Muscle layer of duodenum (tissue), 2 donors: ENCODE measurements around the gene FAM161A.
"Not testable (repeated sequence)": the region's sequence is repeated elsewhere in the genome, so short reads cannot be mapped to it uniquely, and the experiment has no call there.

Source experiments
- H3K27ac ChIP-seq: one replicate; pipeline ENCODE4 v1.7.0; 2013; ENCODE audit warnings: mild to moderate bottlenecking, low read length
- H3K27me3 ChIP-seq: one replicate; pipeline ENCODE4 v1.7.0; 2013; ENCODE audit warnings: low read depth, mild to moderate bottlenecking, control low read depth, low read length
- H3K36me3 ChIP-seq, 2 donors: one replicate each; pipeline ENCODE4 v1.7.0; 2013; ENCODE audit warnings: low read length in 2 of 2, control low read depth in 1 of 2, mild to moderate bottlenecking in 1 of 2; ENCODE audit not compliant: insufficient read depth in 2 of 2, control insufficient read depth in 1 of 2
- H3K4me1 ChIP-seq, 2 donors: one replicate each; pipeline ENCODE4 v1.7.0; 2013; ENCODE audit warnings: low read length in 2 of 2, mild to moderate bottlenecking in 2 of 2, control low read depth in 1 of 2, moderate library complexity in 1 of 2; ENCODE audit not compliant: insufficient read depth in 2 of 2, control insufficient read depth in 1 of 2
- H3K4me3 ChIP-seq, 2 donors: one replicate each; pipeline ENCODE4 v1.7.0; 2013; ENCODE audit warnings: low read length in 2 of 2, low read depth in 1 of 2, mild to moderate bottlenecking in 1 of 2
- H3K9me3 ChIP-seq, 2 donors: one replicate each; pipeline ENCODE4 v1.7.0; 2013; ENCODE audit warnings: low read length in 2 of 2, control low read depth in 1 of 2, mild to moderate bottlenecking in 1 of 2; ENCODE audit not compliant: control insufficient read depth in 1 of 2
- donor health status: healthy.

Gene FAM161A, protein sequence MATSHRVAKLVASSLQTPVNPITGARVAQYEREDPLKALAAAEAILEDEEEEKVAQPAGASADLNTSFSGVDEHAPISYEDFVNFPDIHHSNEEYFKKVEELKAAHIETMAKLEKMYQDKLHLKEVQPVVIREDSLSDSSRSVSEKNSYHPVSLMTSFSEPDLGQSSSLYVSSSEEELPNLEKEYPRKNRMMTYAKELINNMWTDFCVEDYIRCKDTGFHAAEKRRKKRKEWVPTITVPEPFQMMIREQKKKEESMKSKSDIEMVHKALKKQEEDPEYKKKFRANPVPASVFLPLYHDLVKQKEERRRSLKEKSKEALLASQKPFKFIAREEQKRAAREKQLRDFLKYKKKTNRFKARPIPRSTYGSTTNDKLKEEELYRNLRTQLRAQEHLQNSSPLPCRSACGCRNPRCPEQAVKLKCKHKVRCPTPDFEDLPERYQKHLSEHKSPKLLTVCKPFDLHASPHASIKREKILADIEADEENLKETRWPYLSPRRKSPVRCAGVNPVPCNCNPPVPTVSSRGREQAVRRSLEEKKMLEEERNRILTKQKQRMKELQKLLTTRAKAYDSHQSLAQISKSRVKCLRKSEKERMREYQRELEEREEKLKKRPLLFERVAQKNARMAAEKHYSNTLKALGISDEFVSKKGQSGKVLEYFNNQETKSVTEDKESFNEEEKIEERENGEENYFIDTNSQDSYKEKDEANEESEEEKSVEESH

DNA sequence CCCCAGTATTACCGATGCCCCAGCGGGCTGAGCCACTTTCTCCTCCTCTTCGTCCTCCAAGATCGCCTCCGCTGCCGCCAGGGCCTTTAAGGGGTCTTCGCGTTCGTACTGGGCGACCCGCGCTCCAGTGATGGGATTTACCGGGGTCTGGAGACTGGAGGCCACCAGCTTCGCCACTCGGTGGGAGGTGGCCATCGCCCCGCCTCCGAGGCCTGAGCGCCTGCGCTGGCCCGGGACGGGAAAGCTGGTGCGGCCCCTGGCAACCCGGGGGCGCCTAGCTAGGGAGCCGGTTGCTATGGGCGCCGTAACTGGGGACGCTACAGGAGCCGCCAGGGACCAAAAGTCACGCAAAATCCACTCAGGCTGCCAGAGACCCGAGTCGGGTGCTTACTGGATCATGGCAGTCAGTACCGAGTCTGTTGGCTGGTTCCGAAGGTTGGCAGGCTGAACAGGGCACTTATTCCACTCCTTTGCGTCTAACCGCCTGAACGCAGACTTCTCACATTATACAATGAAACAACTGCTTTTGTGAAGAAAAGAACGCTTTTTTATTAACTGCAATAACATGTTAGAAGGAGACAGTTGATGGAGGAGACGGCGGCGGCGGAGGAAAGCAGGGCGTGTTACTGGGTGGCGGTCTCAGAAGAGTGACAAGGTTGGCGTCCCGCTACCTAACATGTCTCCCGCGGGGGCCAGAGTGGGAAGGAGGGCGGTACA is at the start of gene FAM161A:
TSS of gene FAM161A (minus strand) at position 214 of the 717 bp plus-strand sequence. CDS start at position 195, 19 bp downstream.
- peaks cover 5% of the 10 kb centered on the region in 2 donors for H3K4me1 ChIP-seq
- no peaks in the 10 kb centered on the region for H3K9me3 ChIP-seq
- H3K36me3 ChIP-seq, result no peaks in the 10 kb centered on the region
- H3K27me3 ChIP-seq, result no peaks in the 10 kb centered on the region
- peak within 1 kb of the TSS; percentile 60 for H3K27ac ChIP-seq
- H3K4me3 ChIP-seq, result peak within 1 kb of the TSS; percentile 98 to 100

GRCh38 chr2:61900281-61900680 is 46.4 kb upstream of the FAM161A start:
- Histone ChIP-seq H3K4me3 (no peak overlapping the region), H3K36me3 (no peaks in the 10 kb centered on the region), H3K4me1 (no peaks in the 10 kb centered on the region), H3K27me3 (no peaks in the 10 kb centered on the region), H3K9me3 (no peaks in the 10 kb centered on the region), H3K27ac (no peak overlapping the region)

DNA sequence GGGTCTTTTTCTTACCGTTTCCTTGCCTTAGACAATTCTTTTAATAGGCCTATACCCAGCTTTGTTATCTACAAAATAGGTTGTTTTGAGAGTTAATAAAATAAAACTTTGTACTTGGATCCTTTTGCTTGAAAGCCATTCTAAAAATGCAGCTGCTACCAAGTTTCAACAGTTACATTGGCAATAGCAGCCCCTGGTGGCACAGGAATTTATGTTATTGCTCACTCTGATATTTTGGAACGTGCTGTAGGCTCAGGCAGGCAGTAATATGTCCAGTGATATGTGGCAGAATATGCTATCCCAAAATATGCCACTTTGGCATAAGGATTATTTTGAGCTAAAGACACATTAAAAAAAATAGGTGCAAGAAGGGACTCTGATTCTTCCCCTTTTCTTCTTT is 45.0 kb upstream of the FAM161A start:
- H3K4me1 ChIP-seq, result no peaks in the 10 kb centered on the region
- H3K36me3 ChIP-seq, result no peaks in the 10 kb centered on the region
- H3K4me3 ChIP-seq, result no peak overlapping the region
- no peak overlapping the region for H3K27ac ChIP-seq
- no peaks in the 10 kb centered on the region for H3K9me3 ChIP-seq
- H3K27me3 ChIP-seq, result no peaks in the 10 kb centered on the region

GRCh38 chr2:61888267-61889055 is 34.6 kb upstream of the FAM161A start, which contains the start of gene CCT4:
CCT4 (minus strand) TSS chr2:61888656; CDS start chr2:61888507, 149 bp downstream.
- peak within 1 kb of the TSS; percentile 97 to 100 for H3K4me3 ChIP-seq
- peak within 1 kb of the TSS; percentile 99 for H3K27ac ChIP-seq
- no peaks in the 10 kb centered on the region for H3K9me3 ChIP-seq
- H3K36me3 ChIP-seq, result peaks cover 6 to 9% of the 10 kb centered on the region in 2 donors
- H3K27me3 ChIP-seq, result no peaks in the 10 kb centered on the region
- H3K4me1 ChIP-seq, result peaks cover 0 to 25% of the 10 kb centered on the region in 2 donors

GRCh38 chr2:61887717-61888266 is 33.9 kb upstream of the FAM161A start:
- H3K27me3 ChIP-seq, result no peaks in the 10 kb centered on the region
- peak overlapping the region; percentile 97 to 100 for H3K4me3 ChIP-seq
- H3K36me3 ChIP-seq, result peaks cover 12 to 16% of the 10 kb centered on the region in 2 donors
- H3K9me3 ChIP-seq, result no peaks in the 10 kb centered on the region
- peaks cover 0 to 25% of the 10 kb centered on the region in 2 donors for H3K4me1 ChIP-seq
- peak overlapping the region; percentile 99 for H3K27ac ChIP-seq

- H3K4me1 ChIP-seq, result peaks cover 0 to 25% of the 10 kb centered on the region in 2 donors
- H3K36me3 ChIP-seq, result peaks cover 24 to 29% of the 10 kb centered on the region in 2 donors
- no peaks in the 10 kb centered on the region for H3K27me3 ChIP-seq
- H3K9me3 ChIP-seq, result no peaks in the 10 kb centered on the region
- no peak overlapping the region for H3K27ac ChIP-seq
- H3K4me3 ChIP-seq, result peak overlapping the region in 1 of 2 donors; percentile 12
Measured at GRCh38 chr2:61885896-61886603, 32.2 kb upstream of the FAM161A start.

- Histone ChIP-seq H3K4me1 (peaks cover 0 to 21% of the 10 kb centered on the region in 2 donors), H3K36me3 (peaks cover 47 to 58% of the 10 kb centered on the region in 2 donors), H3K27ac (no peak overlapping the region)
Measured at GRCh38 chr2:61882850-61883249, 29.0 kb upstream of the FAM161A start.

DNA sequence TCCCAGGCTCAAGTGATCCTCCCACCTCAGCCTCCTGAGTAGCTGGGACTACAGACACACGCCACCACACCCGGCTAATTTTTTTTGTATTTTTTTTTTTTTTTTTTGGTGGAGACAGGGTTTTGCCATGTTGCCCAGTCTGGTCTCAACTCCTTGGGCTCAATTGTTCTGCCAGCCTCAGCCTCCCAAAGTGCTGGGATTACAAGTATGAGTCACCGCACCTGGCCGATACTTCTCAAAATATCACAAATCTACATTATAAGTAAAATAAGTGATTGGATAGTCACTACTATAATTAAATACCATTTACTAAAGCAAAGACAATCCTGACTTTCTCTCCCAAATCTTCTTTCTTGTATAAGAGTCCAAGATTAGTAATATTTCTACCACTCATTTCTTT is 25.5 kb upstream of the FAM161A start:
- H3K27me3 ChIP-seq, H3K4me1 ChIP-seq, H3K27ac ChIP-seq, H3K9me3 ChIP-seq, H3K4me3 ChIP-seq: not testable (repeated sequence)
- peaks cover 59 to 91% of the 10 kb centered on the region in 2 donors for H3K36me3 ChIP-seq

More at GRCh38 chr2:61882850-61883249, 29.0 kb upstream of the FAM161A start:
- Histone ChIP-seq H3K27me3 (no peaks in the 10 kb centered on the region), H3K4me3 (no peak overlapping the region), H3K9me3 (no peaks in the 10 kb centered on the region)

DNA sequence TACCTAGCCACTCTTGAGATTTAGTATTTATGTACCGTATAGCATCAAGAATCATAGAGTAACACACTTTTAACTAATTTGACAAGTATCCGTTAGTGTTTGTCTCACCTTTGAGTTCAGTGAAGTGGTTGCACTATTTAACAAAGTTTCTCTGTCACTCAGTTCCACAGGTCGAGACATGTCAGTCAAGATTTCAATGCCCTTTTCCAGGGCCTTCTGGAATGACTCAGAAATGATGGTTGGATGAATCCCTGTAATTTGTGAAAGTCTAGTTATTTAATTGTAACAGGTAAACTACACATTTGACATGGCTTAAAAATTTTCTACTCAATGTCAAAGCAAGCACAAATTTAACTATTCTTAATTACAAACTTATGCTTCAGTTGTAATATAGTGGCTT is 24.9 kb upstream of the FAM161A start:
- H3K36me3 ChIP-seq, result peaks cover 61 to 92% of the 10 kb centered on the region in 2 donors
- H3K9me3 ChIP-seq, result no peaks in the 10 kb centered on the region
- H3K27ac ChIP-seq, result no peak overlapping the region
- H3K4me1 ChIP-seq, result no peaks in the 10 kb centered on the region
- H3K4me3 ChIP-seq, result no peak overlapping the region
- no peaks in the 10 kb centered on the region for H3K27me3 ChIP-seq
